ENCODE measurements around the gene HCRTR1.

The HCRTR1 gene

DNA sequence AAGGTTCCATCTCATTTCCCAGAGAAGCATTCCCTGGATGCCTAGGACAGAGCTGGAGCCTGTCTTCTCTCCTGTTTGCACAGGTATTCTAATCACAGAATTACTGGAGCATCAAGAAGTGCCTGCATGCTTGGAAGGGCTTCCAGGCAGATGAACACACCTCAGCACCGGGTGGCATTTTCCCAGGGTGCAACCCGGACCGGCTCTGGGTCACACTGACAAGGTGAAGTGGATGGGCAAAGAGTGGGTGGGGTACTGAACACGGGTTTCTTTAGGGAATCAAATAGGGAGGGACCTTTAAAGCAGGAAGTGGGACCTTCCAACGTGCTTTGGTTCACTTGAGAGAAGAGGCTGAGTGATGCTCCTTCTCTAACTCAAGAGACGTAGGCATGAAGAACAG, 34.3 kb downstream of the HCRTR1 start:
- no peak for DNase-seq

DNA sequence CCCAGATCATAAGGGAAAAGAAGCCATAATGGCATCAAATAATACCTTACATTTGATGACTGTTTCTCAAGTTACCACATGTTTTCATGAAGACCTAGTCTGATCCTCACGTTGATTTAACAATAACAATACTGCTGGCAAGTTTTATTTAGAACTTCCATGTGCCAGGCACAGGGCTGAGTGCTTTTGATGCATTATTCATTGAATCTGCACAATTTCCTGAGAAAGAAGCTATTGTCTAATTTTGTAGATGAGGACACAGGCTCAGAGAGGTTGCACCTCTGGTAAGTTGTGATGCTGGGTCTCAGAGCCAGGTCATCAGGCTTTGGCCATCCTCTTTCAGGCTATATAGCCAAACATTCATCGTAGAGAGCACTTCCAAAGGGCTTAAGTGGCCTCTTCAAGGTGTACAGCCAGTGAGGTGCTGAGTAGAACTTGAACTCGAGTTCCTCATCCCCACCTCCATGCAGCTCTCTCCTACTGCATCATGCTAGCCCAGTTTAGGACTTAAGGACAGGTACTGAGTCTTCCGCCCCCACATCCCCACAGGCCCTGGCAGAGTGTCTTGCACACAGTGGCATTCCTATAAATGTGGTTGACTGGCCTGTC, 35.5 kb downstream of the HCRTR1 start:
- DNase-seq, result no peak

DNA sequence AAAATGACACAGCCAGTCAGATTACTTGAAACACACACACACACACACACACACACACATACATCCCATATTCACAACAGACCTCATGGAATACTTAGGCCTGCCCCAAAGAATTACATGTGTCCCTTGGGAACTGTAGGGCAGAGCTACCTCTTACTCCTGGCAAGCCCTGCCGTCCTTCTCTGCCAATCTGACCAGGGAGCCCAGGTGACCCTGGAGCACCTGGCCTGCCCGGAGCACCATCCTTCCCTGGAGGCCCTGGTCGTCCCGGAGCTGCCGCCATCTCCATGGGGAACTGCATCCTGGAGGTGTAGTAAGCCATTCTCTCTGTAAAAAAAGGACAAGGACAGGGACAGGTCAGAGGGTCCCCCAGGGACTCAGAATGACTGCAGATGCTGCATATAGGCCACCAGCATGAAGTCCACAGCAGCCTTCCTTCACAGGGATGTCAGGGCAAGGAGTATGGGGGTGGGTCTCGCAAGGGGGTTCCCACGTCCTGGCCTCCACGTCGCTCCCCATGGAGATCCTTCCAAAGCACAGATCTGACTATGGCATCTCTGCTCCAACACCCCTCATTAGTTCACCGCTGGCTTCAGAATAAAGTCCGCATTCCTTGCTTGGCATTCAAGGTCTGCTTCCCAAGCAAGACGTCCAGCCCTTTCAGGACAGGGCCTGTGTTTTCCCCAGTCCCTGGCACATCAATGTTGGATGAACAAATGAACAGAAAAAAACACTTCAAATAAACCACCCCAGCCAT, 36.4 kb downstream of the HCRTR1 start:
- no peak for DNase-seq

DNA sequence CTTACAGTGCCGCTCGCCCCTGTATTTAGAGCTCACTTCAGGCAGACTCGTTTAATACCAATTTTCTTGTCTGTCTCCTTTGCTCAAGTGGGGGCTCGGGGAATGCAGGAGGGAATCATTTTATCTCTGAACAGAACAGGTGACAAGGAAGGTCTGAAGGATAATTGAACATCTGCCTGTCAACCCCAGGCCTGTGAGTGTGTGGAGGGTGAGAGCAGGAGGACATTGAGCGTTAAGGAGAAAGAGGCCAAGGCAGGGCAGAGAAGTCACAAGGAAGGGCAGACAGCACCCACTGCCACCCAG, 36.9 kb downstream of the HCRTR1 start:
- no peak for DNase-seq

DNA sequence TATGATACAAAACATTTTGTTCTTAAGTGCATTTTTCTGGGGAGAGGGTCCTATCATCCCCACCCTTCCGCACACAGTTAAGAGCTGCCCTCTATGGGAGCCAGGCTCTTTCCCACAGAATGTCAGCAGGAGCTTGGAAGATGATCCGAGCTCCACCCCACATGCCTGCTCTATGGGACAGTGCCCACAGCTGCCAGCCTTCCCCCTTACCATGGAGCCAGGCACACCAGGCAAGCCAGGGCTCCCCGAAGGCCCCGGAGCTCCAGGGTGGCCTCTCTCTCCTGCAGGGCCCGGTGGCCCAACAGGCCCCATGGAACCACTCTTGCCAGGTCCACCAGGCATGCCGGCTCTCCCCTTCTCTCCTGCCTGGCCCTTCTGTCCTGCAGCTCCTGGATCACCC, 37.6 kb downstream of the HCRTR1 start:
- no peak for DNase-seq

DNA sequence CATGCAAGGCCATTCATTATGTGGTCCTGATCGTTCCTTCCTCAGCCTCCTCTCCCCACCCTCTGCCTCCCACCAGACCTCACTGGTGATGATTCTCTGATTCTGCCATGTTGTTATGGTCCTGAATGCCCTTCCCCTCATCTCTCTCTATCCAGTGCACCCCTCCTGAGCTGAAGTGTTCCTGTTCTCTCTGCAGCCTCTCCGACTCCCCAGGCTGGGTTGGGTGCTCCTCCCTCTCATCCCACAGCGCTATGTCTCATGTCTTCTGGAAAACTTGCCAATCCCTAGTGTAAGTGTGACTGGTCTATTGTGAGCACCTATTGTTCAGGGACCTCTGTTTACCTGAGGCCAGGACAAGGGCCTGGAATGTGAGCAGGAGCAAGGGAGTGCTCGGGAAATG, 38.3 kb downstream of the HCRTR1 start:
- no peak for DNase-seq

DNA sequence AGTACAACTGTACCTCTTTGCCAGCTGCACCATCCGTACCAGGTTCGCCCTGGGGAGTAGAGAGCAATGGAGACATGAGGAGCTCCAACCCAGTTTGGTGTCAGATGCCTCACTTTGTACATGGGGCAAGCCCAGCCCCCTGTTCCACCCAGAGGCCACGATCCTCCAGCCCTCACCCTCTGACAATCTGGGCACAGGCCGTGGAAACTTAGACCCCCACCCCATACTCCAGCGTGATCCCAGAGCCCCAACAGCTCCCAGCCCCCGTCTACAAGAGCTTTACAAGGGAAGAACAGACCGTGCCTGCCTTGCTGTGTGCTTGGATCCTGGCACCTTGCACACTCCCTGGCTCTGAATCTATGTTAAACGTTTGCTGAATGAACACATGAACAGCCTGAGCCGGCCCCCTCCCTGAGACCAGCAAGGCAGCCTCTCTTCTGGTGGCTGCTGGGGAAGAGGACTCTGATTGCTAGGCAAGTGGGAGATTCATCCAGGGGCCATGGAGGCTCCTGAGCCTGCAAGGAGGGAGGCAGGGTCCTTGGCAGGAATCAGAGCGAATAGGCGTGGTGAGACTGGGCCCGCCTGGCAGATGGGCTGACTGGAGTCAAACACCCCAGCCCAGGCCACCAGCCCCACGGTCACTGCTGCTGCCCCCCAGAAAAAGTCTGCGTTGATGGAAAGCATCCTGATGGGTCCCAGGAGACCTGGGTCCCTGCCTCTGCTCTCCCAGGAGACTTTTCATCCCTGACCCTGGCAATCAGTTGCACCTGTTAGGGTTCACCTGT, 39.7 kb downstream of the HCRTR1 start:
- DNase-seq, result no peak

DNA sequence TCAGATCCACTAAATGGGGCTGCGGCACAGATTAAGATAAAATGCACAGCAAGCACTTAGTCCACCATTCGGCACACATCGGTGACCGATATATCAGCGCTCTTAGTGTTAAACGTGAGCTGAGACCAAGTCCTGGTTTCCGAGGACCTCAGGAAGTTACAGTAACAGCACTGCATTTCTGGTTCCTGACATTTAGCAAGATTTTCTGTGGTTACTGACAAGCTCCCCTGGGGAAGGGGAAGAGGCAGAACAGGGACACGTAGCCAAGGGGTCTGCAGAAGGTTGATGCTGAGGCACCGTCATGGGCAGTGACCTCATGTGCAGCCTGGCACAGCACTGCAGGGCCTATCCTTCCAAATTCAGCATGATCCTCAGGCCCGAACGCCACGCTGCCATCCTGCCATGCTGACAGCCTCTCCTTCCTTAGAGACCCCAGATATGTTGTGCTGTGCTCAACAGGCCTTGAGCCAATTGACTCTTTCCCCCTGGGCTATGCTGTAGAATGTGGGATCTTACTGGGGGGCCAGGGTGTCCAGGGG, 40.6 kb downstream of the HCRTR1 start:
- no peak for DNase-seq

DNA sequence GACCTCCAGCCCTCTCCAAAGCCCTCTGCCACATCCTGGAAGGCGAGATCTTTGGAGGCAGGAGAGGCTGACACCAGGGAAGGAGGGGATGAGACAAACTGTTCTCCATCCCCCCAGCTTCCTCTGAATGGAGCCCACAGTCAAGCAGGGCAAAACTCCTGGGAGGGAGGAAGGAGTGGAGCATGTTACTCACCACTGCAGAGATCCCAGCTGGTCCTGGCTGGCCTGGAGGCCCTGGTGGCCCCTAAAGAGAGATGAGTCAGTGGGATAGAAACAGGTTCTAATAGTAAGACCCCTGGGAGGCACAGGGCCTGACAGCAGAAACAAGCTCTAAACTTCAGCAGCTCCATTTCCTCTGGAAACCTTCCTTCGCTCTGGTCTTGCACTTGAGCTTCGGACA, 41.2 kb downstream of the HCRTR1 start:
- no peak for DNase-seq

DNA sequence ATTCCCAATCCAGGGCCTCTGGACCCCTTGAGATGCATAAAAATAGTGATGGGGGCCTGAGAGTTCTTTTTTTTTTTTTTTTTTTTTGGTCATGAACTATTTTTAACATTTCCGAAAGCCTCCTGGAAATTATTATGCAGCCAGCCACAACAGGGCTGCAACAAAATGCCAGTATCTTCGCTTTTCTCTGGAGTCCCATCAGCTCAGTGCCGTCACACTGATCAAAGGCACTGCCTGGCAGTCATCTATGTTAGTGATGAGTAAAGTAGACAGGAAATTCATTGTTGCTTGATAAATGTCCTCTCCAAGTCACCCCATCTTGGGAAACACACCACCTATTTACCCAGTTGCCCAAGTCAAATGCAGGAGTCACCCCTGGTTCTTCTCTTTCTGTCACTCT, 42.4 kb downstream of the HCRTR1 start:
- no peak for DNase-seq

DNA sequence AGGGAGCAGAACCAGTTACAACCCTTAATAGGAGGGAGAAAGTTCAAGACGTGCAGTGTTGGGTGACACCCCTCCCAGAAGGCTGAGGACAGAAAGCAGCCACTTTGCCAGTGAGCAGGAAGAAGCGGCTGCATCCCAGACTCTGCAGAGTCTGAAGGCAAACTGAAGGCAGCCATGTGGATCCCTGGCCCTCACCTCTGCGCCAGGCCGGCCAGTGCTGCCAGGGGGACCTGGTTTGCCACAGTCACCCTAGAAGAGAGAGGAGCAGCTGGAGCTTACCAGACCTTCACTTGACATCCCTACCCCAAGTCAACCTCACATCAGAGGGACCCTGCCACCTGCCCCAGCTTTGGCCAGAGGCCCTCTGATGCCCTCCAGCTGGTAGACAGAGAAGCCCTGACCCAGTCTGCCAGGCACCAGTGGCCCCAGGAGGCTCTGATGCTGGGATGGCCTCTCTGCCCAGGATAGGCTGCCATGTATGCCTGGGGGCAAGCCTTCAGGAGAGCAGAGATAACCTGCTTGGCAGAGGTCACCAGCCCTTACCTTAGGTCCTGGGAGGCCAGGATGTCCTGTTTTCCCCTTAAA, 43.5 kb downstream of the HCRTR1 start:
- no peak for DNase-seq

DNA sequence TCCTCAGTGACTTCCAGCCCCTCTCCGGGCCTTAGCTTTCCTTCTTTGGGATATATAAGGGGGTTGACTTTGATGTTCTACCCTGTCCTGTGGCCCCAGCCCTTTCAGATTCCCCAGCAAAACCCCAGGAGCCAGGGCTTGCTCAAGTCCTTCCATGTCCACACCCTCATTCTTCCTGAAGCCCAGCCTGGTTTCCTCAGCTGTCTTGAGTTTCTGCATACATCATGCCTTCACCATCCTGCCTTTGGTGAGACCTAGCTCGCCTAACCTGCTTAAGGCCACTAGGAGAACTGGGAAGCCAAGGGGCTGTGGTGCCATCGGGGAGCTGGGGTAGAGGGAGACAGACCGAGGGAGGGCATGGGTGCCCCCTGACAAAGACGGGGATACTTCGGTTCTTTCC, 44.4 kb downstream of the HCRTR1 start:
- DNase-seq, result no peak

DNA sequence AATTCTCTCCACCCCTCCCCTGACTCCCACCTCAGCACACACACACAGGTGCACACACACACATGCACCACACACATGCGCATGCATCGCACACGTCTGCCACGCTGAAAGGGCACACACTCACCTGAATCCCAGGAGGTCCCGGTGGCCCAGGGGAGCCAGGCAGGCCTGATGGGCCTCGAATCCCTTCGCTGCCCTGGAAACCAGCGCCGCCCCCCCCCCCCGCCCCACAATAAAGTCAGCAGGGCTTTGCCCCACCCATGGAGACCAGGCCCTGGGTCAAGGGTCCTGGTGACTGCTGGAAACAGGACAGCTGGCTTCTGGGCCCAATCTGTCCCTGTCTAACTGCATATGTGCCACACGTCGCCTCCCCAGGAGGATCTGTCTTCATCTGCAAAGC, 45.0 kb downstream of the HCRTR1 start:
- DNase-seq, result no peak

DNA sequence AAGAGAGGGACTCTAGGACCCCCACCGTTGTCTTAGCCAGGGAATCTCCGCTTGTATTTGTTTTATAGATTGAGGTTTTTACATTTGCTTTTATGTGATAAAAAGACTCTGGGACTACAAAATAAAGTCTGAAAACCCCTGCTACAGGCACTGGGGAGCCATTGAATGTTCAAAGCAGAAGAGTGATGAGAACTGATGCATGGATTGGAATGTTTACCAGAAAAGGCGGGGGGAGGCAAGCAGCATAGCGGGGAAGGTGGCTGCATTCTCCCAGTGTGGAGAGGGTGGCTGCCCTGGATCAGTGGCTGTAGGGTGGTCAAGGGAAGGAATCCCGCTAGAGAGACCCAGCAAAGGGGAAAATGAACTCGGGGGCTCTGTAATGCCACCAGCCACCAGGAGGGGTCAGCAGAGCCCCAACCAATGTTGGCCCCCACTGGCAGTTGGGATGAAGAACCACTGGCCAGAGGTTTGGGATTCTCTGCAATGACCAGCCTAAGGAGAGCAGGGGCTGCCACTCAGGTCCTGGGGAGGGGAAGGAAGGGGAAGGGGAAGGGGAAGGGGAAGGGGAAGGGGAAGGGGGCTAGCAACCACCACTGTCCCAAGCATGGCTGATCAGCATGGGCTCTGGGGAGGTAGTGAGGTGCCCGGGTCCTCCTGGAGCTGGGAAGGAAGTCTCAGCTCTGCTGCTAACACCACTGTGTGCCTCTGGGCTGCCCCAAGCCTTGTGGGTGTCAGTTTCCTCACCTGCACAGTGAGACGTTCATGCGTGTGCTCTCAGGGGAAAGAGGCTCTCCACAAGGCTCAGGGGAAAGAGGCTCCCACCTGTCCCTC, 46.3 kb downstream of the HCRTR1 start:
- peak; percentile 49 to 63 for DNase-seq

DNA sequence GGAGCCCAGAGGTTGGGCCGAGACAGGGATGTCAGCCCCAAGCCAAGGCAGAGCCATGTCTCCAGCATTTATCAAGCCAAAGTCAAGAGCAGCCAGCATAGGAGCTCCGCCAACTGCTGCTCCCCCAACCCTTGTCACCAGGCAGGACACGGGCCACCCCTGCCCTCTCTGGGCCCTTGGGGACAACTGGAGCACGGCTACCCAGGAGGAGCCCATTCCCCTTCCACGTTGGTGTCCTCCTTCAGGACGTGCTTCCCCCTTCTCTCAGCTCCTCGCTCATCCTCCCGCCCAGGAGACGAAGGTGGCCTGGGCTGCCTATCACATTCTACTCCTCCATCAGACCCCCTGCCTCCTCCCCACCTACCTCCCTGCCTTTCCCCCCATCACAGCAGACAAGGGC, 47.0 kb downstream of the HCRTR1 start:
- no peak for DNase-seq

DNA sequence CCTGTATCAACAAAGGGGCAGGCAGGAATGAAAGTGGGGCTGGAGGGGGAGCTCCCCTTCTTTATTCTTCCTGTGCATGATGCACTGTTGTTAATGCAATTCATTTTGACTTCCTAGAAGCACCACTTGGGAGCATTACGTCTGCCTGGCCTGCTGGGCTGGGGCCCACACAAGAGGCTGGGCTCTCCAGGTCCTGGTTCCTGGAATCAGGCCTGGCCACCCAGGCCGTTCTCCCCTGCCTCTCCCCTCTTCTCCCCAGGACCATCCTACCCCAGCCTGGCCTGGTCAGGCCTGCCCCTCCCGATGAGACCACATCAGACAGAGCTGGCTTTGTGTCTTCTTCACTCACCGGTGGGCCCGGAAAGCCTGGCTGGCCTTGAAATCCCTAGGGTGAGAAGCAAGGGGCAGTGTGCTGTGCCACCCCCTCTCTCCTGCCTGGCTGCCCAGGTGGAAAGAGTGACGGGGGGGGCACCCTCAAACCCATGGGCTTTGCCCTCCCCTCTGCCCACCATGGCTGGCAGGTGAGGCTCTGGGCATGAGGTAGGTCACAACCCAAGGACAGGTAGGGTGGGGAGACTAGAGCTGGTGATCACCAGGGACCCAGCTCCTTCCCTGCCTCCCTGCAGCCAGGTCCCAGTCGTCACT, 47.9 kb downstream of the HCRTR1 start:
- DNase-seq, result no peak

DNA sequence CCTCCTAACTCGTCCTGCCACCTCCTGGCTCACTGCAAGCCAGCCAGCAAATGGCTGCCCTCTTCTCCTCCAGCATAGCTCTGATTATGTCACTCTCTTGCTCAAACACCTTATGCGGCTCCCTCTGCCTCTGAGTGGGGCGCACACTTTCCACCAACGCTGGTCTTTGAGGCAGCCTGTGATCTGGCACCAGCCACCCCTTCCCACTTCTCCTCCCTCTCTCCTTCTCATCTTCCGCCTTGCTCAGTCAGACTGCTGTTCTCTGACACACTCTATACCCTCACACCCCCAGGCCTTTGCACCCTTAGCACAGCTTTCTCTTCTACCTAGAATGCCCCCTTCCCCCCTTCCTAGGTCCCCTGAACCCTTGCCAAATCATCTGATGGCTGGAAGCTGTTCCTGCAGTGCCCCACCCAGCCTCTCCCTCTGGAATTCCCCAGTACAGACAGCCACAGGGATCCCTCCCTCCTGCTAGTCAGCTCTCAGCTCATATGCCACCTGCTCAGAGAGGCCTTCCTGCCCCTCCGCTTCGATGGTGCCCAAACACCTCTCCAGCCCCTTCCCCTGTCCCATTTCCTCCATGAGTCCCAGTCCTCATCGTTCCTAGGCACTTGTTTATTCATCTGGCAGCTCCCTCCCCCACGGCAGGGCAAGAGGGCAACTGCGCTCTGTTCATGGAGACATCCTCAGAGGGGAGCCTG, 48.9 kb downstream of the HCRTR1 start:
- no peak for DNase-seq

DNA sequence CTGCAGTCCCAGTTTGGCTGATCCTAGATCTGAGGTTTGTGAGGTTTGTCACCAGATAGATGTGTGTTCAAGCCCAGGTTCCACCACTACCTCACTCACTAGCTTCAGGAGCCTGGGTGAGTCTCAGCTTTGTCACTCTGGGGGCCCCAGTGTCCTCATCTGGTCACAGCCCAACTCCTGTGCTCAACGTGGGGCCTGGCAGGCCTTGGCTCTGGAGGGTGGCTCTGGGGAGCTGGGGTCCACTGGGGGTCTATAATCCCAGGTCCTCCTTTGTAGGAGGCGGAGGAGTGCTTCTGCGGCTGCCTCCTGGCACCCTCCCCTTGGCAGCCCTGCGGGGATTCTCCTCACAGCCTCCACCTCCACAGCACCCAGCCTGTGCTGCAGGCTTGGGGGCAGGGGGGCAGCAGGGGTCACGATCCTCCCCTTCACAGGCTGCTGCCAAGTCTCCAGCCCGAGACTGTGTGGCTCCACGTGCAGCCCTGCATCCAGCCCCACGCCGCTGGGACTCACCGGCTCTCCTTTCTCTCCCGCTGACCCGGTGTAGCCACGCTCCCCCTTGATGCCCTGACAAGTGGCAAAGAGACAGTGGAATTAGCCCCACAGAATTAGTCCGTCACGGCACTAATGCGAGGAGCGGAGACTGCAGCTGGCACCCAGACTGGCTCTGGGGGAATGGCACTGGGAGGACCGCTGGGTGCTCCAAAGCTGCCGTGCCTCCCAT, 49.7 kb downstream of the HCRTR1 start:
- no peak for DNase-seq

DNA sequence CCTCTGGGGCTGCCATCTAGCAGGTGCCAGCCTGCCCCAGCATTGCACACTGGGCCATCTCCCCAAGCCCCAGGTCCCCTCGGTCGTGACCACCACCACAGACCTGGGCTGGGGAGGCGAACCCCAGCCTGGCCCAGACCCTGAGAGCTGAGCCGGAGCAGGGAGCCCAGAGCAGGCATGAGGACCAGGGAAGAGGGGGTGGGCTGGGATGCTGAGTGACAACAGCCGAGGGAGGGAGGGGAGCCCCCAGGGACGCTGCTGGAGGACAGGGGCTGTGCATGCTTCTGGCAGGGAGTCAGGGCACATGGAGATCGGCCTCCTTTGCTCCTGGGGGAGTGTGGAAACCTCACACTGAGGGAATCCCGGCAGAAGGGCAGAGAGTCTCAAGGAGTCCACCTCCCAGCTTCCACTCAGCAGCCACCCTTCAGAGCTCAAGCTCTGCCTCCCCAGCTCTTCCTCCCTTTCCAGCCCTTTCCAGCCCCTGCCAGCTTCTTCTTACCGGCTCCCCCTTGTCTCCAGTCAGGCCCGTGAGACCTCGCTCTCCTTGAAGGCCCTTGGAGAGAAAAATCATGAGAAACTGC, 50.9 kb downstream of the HCRTR1 start:
- DNase-seq, result no peak

DNA sequence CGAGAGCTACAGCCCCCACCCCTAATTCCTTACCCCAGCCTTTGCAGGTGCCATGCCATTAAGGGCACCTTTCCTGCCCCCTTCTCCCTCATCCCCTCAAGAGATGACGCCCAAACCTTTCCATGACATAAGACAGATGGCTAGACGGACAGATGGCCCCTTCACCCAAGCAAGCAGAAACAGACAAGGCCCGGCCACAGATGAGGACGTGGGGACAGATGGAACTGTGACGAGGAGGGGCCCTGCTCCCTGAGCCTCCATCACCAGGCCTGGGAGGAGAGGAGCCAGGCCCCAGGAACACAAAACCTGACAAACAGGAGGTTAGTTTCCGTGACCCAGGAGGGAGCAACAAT, 51.9 kb downstream of the HCRTR1 start:
- no peak for DNase-seq
